ENCODE measurements around the gene SPRTN. TPM values are rescaled to one million over a fixed set of nuclear protein-coding genes. Genes with fewer than 3 reads are reported as not detected.

Gene SPRTN
- total and polyA plus RNA-seq, 8 donors: 3.2 to 62.5 (median 15.1) TPM

DNA sequence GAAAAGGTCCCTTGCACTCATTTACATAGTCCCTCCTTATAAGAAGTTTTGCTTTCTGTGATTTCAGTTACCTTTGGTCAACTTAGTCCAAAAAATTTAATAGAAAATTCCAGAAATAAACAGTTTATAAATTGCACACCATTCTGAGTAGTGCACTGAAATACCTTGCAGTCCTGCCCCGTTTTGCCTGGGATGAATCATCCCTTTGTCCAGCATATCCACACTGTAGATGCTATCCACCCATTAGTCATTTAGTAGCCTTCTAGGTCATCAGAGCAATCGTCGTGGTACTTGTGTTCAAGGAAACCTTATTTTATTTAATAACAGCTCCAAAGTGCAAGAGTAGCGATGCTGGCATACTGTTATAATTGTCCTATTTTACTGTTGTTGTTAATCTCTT lies 38.0 kb downstream of the SPRTN start:
- H3K27me3 ChIP-seq: no peaks in the 10 kb centered on the region
- H3K36me3 ChIP-seq: no peaks in the 10 kb centered on the region
- WGBS, 5 donors: 61 to 92% (median 70%) methylated on average over 4 of the region's 4 CpGs
- no peak for TF ChIP-seq EP300 (IDR thresholded peaks at IDR 0.05)
- TF ChIP-seq, protein P1, sequence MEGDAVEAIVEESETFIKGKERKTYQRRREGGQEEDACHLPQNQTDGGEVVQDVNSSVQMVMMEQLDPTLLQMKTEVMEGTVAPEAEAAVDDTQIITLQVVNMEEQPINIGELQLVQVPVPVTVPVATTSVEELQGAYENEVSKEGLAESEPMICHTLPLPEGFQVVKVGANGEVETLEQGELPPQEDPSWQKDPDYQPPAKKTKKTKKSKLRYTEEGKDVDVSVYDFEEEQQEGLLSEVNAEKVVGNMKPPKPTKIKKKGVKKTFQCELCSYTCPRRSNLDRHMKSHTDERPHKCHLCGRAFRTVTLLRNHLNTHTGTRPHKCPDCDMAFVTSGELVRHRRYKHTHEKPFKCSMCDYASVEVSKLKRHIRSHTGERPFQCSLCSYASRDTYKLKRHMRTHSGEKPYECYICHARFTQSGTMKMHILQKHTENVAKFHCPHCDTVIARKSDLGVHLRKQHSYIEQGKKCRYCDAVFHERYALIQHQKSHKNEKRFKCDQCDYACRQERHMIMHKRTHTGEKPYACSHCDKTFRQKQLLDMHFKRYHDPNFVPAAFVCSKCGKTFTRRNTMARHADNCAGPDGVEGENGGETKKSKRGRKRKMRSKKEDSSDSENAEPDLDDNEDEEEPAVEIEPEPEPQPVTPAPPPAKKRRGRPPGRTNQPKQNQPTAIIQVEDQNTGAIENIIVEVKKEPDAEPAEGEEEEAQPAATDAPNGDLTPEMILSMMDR (IDR thresholded peaks at IDR 0.05): no peak
- TF ChIP-seq POLR2AphosphoS5 (IDR thresholded peaks at IDR 0.05): no peak
- TF ChIP-seq POLR2A (IDR thresholded peaks at IDR 0.05): no peak
- no peak for DNase-seq
- intact Hi-C loops (cut with DNase I; ENCODE audit: low total_unique reads): no loop called here
- no peaks in the 10 kb centered on the region for H3K9me3 ChIP-seq
- H3K4me1 ChIP-seq: peaks cover 0 to 39% (median 17%) of the 10 kb centered on the region in 4 donors
- no peak overlapping the region for H3K27ac ChIP-seq
- H3K4me3 ChIP-seq: no peak overlapping the region

DNA sequence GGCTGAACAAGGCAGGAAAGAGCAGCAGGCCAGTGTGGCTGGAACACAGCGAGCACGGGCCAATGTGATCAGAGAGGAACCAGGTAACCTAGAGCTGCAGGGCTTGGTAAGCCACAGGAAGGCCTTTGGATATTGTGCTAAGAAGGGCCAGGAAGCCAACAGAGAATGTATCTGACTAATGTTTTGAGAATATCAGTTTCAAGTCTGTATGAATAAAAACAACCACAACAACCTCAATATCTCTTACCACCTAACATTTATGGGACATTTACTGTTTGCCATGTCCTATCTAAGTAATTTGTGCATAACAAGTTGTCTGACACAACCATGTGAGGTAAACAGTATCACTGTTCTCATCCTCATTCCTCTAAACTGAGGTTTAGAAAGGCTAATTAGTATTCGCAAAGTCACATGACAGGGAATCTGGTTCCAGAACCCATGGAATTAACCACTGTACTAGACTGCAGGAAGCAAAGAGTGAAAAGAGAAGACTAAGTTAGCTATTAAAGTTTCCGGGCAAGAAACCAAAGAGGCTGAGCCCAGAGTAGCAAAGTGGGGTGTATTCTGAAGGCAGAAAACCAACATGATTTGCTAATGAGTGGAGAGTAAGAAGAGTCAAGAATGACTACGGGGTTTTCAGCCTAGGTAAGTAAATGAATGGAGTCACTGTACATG lies 38.9 kb downstream of the SPRTN start:
- no peaks in the 10 kb centered on the region for H3K27me3 ChIP-seq
- no peak overlapping the region for H3K27ac ChIP-seq
- peaks cover 0 to 47% (median 21%) of the 10 kb centered on the region in 4 donors for H3K4me1 ChIP-seq
- no peaks in the 10 kb centered on the region for H3K9me3 ChIP-seq
- intact Hi-C loops (cut with DNase I; ENCODE audit: low total_unique reads): no loop called here
- H3K36me3 ChIP-seq: no peaks in the 10 kb centered on the region
- no peak for TF ChIP-seq POLR2AphosphoS5 (IDR thresholded peaks at IDR 0.05)
- no peak for TF ChIP-seq EP300 (IDR thresholded peaks at IDR 0.05)
- no peak for TF ChIP-seq POLR2A (IDR thresholded peaks at IDR 0.05)
- TF ChIP-seq, protein P1 (IDR thresholded peaks at IDR 0.05): no peak
- no peak for DNase-seq
- no peak overlapping the region for H3K4me3 ChIP-seq
- WGBS, 5 donors: 62 to 75% (median 69%) methylated on average over 5 of the region's 5 CpGs

DNA sequence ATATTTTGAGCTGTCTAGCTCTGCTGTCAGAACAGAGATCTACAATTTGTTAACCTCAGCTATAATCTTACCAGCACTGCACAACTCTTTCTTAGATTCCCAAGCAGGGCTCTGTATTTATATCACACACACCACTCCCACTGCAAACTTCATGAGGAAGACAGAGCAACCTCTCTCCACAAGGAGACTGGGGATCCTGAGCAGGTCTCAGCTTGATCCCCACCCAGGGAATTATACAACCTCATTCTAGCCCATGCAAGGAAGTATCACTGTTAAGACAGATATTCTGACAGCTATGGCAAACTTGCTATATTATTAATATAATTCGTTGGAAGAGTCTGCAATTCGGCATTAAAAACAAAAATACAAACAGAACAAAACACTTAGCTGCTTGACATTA lies 43.6 kb downstream of the SPRTN start:
- no peak overlapping the region for H3K27ac ChIP-seq
- peaks cover 4 to 80% (median 49%) of the 10 kb centered on the region in 4 donors for H3K4me1 ChIP-seq
- H3K36me3 ChIP-seq: no peaks in the 10 kb centered on the region
- no peaks in the 10 kb centered on the region for H3K27me3 ChIP-seq
- intact Hi-C loops (cut with DNase I; ENCODE audit: low total_unique reads): no loop called here
- 49 to 81% (median 69%) methylated on average over 2 of the region's 2 CpGs for WGBS, 5 donors
- no peak for DNase-seq
- H3K9me3 ChIP-seq: no peaks in the 10 kb centered on the region
- TF ChIP-seq POLR2AphosphoS5 (IDR thresholded peaks at IDR 0.05): no peak
- TF ChIP-seq, protein P1 (IDR thresholded peaks at IDR 0.05): no peak
- TF ChIP-seq POLR2A (IDR thresholded peaks at IDR 0.05): no peak
- TF ChIP-seq EP300 (IDR thresholded peaks at IDR 0.05): no peak
- H3K4me3 ChIP-seq: no peak overlapping the region

DNA sequence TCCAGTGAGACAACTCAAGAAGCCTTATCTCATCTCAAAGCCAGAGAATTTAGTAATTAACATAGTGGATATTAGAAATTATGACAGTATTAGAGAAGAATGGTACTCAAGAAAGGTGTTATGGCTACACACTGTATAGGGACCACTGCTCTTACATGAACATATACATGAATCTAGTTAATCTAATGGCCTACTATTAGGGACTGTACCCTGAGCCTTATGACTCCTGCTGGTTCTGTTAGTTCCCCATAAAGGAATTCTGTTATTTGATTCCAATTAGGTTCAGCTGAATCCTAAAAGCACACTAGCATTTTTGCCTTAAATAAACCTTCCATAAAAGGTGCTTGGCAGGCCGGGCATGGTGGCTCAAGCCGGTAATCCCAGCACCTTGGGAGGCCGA lies 44.3 kb downstream of the SPRTN start:
- H3K4me1 ChIP-seq: peaks cover 4 to 76% (median 46%) of the 10 kb centered on the region in 4 donors

More for the DNA sequence above, 44.3 kb downstream of the SPRTN start:
- Histone ChIP-seq H3K36me3 (no peaks in the 10 kb centered on the region), H3K27me3 (no peaks in the 10 kb centered on the region), H3K9me3 (no peaks in the 10 kb centered on the region), H3K4me3 (no peak overlapping the region), H3K27ac (no peak overlapping the region)
- intact Hi-C loops (cut with DNase I; ENCODE audit: low total_unique reads): no loop called here
- 93 to 100% (median 97%) methylated on average over 3 of the region's 3 CpGs for WGBS, 5 donors
- DNase-seq: no peak
- no peak for TF ChIP-seq EP300 (IDR thresholded peaks at IDR 0.05)
- no peak for TF ChIP-seq POLR2A (IDR thresholded peaks at IDR 0.05)
- no peak for TF ChIP-seq POLR2AphosphoS5 (IDR thresholded peaks at IDR 0.05)
- TF ChIP-seq, protein P1 (IDR thresholded peaks at IDR 0.05): no peak

Data from stomach (tissue), 9 donors.